Neural cell (in vitro differentiated cells): ENCODE data around the gene BCL11B. TPM values are rescaled to one million over a fixed set of nuclear protein-coding genes. Genes with fewer than 3 reads are reported as not detected.

Experiments used
- H2AFZ ChIP-seq: fragments of 200-600, 300-800 bp; sonication (generic), shearing (Covaris generic); 2 replicates; pipeline ENCODE4 v1.6.0; 2014; ENCODE audit warnings: low read depth, mild to moderate bottlenecking, antibody characterized with exemption, low read length, moderate library complexity
- H3F3A ChIP-seq: fragments of 200-600 bp; shearing (Covaris generic); 2 replicates; pipeline ENCODE4 v1.6.1; 2016; ENCODE audit warnings: mild to moderate bottlenecking, moderate library complexity, mixed read lengths, antibody characterized with exemption, low read length; ENCODE audit not compliant: insufficient read depth, poor library complexity, severe bottlenecking
- H3K27ac ChIP-seq: fragments of 200-600, 300-800 bp; sonication (generic), shearing (Covaris generic); 2 replicates; pipeline ENCODE4 v1.5.1; 2014; ENCODE audit warnings: mild to moderate bottlenecking, low read length, moderate library complexity
- H3K27me3 ChIP-seq: fragments of 300-800, 200-600 bp; sonication (generic), shearing (Covaris generic); 2 replicates; pipeline ENCODE4 v1.6.0; 2014; ENCODE audit warnings: mild to moderate bottlenecking, low read depth, low read length, moderate library complexity; ENCODE audit not compliant: insufficient read depth
- H3K36me3 ChIP-seq: fragments of 300-800, 200-600 bp; sonication (generic), shearing (Covaris generic); 2 replicates; pipeline ENCODE4 v1.5.1; 2014; ENCODE audit warnings: mild to moderate bottlenecking, antibody characterized with exemption, low read length, moderate library complexity; ENCODE audit not compliant: insufficient read depth
- H3K4me2 ChIP-seq: fragments of 300-800, 200-600 bp; sonication (generic), shearing (Covaris generic); 2 replicates; pipeline ENCODE4 v1.6.0; 2014; ENCODE audit warnings: mild to moderate bottlenecking, low read length
- H3K4me3 ChIP-seq: fragments of 300-800, 200-600 bp; sonication (generic), shearing (Covaris generic); 2 replicates; pipeline ENCODE4 v1.5.1; 2014; ENCODE audit warnings: mild to moderate bottlenecking, low read length, moderate library complexity
- H3K79me2 ChIP-seq: fragments of 200-600 bp; shearing (Covaris generic); replicated peaks from 2 replicates; pipeline ENCODE4 v1.6.0; 2014; ENCODE audit warnings: mild to moderate bottlenecking, low read length, moderate library complexity; ENCODE audit not compliant: insufficient read depth
- H3K9ac ChIP-seq: fragments of 300-800, 200-600 bp; sonication (generic), shearing (Covaris generic); 2 replicates; pipeline ENCODE4 v1.6.1; 2016; ENCODE audit warnings: mild to moderate bottlenecking, low read length, mixed read lengths
- H3K9me2 ChIP-seq: fragments of 200-600 bp; shearing (Covaris generic); 2 replicates; pipeline ENCODE4 v1.6.1; 2016; ENCODE audit warnings: mild to moderate bottlenecking, low read length, mixed read lengths; ENCODE audit not compliant: insufficient read depth
- H3K9me3 ChIP-seq: fragments of 200-600, 300-800 bp; sonication (generic), shearing (Covaris generic); 2 replicates; pipeline ENCODE4 v1.6.1; 2016; ENCODE audit warnings: mild to moderate bottlenecking, mixed run types, low read length, moderate library complexity, mixed read lengths
- H4K20me1 ChIP-seq: fragments of 200-600 bp; shearing (Covaris generic); 2 replicates; pipeline ENCODE4 v1.6.1; 2016; ENCODE audit warnings: mild to moderate bottlenecking, mixed run types; ENCODE audit not compliant: insufficient read depth
- CTCF ChIP-seq: fragments of 450-650 bp; IDR thresholded peaks from 2 replicates; pipeline ENCODE4 v1.5.1; 2014; ENCODE audit warnings: antibody characterized with exemption, mild to moderate bottlenecking, moderate library complexity; ENCODE audit not compliant: poor library complexity, severe bottlenecking
- EP300 ChIP-seq: fragments of 450-650 bp; conservative IDR thresholded peaks from 2 replicates; pipeline ENCODE4 v1.6.1; 2014; ENCODE audit warnings: antibody characterized with exemption, mild to moderate bottlenecking, moderate library complexity; ENCODE audit not compliant: poor library complexity, severe bottlenecking
- EZH2 ChIP-seq: fragments of 200-600, 300-800 bp; shearing (Covaris generic), sonication (generic); IDR thresholded peaks from 2 replicates; pipeline ENCODE4 v1.6.1; 2014; ENCODE audit warnings: antibody characterized with exemption, low read length, borderline replicate concordance, mild to moderate bottlenecking; ENCODE audit not compliant: insufficient read depth, poor library complexity, severe bottlenecking
- MXI1 ChIP-seq: fragments of 450-650 bp; conservative IDR thresholded peaks from 2 replicates; pipeline ENCODE4 v1.6.1; 2014; ENCODE audit warnings: antibody characterized with exemption, mild to moderate bottlenecking; ENCODE audit not compliant: poor library complexity, severe bottlenecking
- POLR2AphosphoS5 ChIP-seq: IDR thresholded peaks from 2 replicates; pipeline ENCODE4 v1.6.1; 2012
- RAD21 ChIP-seq: fragments of 450-650 bp; conservative IDR thresholded peaks from 2 replicates; pipeline ENCODE4 v1.6.1; 2014; ENCODE audit warnings: antibody characterized with exemption, mild to moderate bottlenecking, moderate library complexity
- SMC3 ChIP-seq: fragments of 450-650 bp; conservative IDR thresholded peaks from 2 replicates; pipeline ENCODE4 v1.6.1; 2014; ENCODE audit warnings: antibody characterized with exemption, mild to moderate bottlenecking, moderate library complexity; ENCODE audit not compliant: poor library complexity
- TAF1 ChIP-seq: IDR thresholded peaks from 2 replicates; pipeline ENCODE4 v1.6.1; 2012; ENCODE audit warnings: low read depth
- polyA plus RNA-seq: library from polyadenylated mRNA; depleted of rRNA; stranded (reverse); fragments of >200 nt; gene quantifications from 2 replicates; pipeline ENCODE4 v1.2.3, GENCODE V29; 2014
- TF ChIP-seq, protein P1 (sequence below): IDR thresholded peaks from 2 replicates; pipeline ENCODE4 v1.6.1; 2012; ENCODE audit warnings: borderline replicate concordance

The BCL11B gene
- polyA plus RNA-seq, 1 donor from 2014 or later = 104 TPM

DNA sequence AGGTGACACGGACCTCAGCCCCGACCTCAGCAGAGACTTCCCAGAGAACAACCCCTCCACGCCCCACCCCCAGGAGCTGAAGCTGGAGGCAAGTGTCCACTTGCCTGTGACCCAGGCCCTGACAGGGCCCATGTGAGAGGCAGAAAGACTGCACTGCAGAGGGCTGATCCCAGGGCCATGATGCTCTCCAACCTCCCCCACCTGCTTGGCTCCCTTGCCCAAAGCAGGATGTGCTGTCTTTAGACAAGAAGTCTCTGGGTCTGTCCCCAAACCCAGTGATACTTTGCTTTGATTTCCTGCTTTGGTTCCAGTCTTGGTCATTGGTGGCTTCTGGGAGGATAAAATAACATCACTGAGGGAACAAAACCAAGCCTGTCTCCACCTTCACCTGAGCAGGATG, 59.4 kb downstream of the BCL11B start:
- no peak overlapping the region for H2AFZ ChIP-seq
- H3K36me3 ChIP-seq = no peaks in the 10 kb centered on the region
- H3K27me3 ChIP-seq = no peaks in the 10 kb centered on the region
- no peaks in the 10 kb centered on the region for H3F3A ChIP-seq
- H3K4me2 ChIP-seq = no peak overlapping the region
- H4K20me1 ChIP-seq = peaks cover 97% of the 10 kb centered on the region
- TF ChIP-seq MXI1 = no peak
- no peak for TF ChIP-seq TAF1
- TF ChIP-seq, protein P1, sequence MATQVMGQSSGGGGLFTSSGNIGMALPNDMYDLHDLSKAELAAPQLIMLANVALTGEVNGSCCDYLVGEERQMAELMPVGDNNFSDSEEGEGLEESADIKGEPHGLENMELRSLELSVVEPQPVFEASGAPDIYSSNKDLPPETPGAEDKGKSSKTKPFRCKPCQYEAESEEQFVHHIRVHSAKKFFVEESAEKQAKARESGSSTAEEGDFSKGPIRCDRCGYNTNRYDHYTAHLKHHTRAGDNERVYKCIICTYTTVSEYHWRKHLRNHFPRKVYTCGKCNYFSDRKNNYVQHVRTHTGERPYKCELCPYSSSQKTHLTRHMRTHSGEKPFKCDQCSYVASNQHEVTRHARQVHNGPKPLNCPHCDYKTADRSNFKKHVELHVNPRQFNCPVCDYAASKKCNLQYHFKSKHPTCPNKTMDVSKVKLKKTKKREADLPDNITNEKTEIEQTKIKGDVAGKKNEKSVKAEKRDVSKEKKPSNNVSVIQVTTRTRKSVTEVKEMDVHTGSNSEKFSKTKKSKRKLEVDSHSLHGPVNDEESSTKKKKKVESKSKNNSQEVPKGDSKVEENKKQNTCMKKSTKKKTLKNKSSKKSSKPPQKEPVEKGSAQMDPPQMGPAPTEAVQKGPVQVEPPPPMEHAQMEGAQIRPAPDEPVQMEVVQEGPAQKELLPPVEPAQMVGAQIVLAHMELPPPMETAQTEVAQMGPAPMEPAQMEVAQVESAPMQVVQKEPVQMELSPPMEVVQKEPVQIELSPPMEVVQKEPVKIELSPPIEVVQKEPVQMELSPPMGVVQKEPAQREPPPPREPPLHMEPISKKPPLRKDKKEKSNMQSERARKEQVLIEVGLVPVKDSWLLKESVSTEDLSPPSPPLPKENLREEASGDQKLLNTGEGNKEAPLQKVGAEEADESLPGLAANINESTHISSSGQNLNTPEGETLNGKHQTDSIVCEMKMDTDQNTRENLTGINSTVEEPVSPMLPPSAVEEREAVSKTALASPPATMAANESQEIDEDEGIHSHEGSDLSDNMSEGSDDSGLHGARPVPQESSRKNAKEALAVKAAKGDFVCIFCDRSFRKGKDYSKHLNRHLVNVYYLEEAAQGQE = no peak
- TF ChIP-seq CTCF = no peak
- TF ChIP-seq SMC3 = no peak
- no peak for TF ChIP-seq RAD21
- TF ChIP-seq POLR2AphosphoS5 = no peak
- TF ChIP-seq EZH2 = no peak
- TF ChIP-seq EP300 = no peak
- H3K9ac ChIP-seq = no peak overlapping the region
- peaks cover 99% of the 10 kb centered on the region for H3K79me2 ChIP-seq
- no peak overlapping the region for H3K4me3 ChIP-seq
- H3K9me2 ChIP-seq = no peaks in the 10 kb centered on the region
- H3K27ac ChIP-seq = no peak overlapping the region
- H3K9me3 ChIP-seq = no peaks in the 10 kb centered on the region

GRCh38 chr14:99212199-99212598, 59.8 kb downstream of the BCL11B start:
- Histone ChIP-seq H3K9me3 (no peaks in the 10 kb centered on the region), H3F3A (no peaks in the 10 kb centered on the region), H3K36me3 (no peaks in the 10 kb centered on the region), H3K27me3 (no peaks in the 10 kb centered on the region), H3K9me2 (no peaks in the 10 kb centered on the region), H3K4me3 (no peak overlapping the region), H4K20me1 (peaks cover 97% of the 10 kb centered on the region), H3K79me2 (peaks cover 98% of the 10 kb centered on the region), H3K9ac (no peak overlapping the region), H3K4me2 (no peak overlapping the region), H2AFZ (no peak overlapping the region), H3K27ac (no peak overlapping the region)
- TF ChIP-seq RAD21 = no peak
- no peak for TF ChIP-seq EP300
- no peak for TF ChIP-seq POLR2AphosphoS5
- TF ChIP-seq, protein P1 = no peak
